PC-9 (cell line): ENCODE results near the gene PPA1.
"Not testable (repeated sequence)": the region's sequence is repeated elsewhere in the genome, so short reads cannot be mapped to it uniquely, and the experiment has no call there.

Experiments
- EZH2 ChIP-seq: fragments of 200-600 bp; sonication (generic); IDR thresholded peaks from 2 replicates; pipeline ENCODE4 v1.8.0; 2017; ENCODE audit warnings: antibody characterized with exemption, low read depth
- TF ChIP-seq, protein P1 (sequence below): fragments of 200-600 bp; sonication (generic); conservative IDR thresholded peaks from 2 replicates; pipeline ENCODE4 v1.6.1; 2017; ENCODE audit warnings: mixed run types, antibody characterized with exemption, mild to moderate bottlenecking, moderate library complexity

DNA sequence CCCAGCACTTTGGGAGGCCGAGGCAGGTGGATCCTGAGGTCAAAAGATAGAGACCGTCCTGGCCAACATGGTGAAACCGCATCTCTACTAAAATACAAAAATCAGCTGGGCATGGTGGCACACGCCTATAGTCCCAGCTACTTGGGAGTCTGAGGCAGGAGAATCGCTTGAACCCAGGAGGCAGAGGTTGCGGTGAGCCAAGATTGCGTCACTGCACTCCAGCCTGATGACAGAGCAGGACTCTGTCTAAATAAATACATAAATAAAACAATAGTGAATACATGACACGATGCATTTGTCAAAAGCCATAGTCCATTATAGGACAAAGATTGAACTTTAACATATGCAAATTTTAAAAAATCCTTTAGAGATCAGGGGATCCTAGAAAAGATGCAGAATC, 54.0 kb downstream of the PPA1 start:
- TF ChIP-seq, protein P1, sequence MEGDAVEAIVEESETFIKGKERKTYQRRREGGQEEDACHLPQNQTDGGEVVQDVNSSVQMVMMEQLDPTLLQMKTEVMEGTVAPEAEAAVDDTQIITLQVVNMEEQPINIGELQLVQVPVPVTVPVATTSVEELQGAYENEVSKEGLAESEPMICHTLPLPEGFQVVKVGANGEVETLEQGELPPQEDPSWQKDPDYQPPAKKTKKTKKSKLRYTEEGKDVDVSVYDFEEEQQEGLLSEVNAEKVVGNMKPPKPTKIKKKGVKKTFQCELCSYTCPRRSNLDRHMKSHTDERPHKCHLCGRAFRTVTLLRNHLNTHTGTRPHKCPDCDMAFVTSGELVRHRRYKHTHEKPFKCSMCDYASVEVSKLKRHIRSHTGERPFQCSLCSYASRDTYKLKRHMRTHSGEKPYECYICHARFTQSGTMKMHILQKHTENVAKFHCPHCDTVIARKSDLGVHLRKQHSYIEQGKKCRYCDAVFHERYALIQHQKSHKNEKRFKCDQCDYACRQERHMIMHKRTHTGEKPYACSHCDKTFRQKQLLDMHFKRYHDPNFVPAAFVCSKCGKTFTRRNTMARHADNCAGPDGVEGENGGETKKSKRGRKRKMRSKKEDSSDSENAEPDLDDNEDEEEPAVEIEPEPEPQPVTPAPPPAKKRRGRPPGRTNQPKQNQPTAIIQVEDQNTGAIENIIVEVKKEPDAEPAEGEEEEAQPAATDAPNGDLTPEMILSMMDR = not testable (repeated sequence)
- not testable (repeated sequence) for TF ChIP-seq EZH2
